ENCODE results near the gene TPP1. TPM values are rescaled to one million over a fixed set of nuclear protein-coding genes. Genes with fewer than 3 reads are reported as not detected.

The TPP1 gene
- total and polyA plus RNA-seq, 9 of the 15 experiments (the other 6 are each of a cell fraction or from before 2014, with no cell fraction given), result 7.5 to 75.8 (median 15.7) TPM

- TF ChIP-seq MEIS2 (IDR thresholded peaks at IDR 0.05; ENCODE audit: partially characterized antibody) (no peak), ZNF518B (CRISPR knock-in tag; IDR thresholded peaks at IDR 0.05) (no peak), ZNF717 (CRISPR knock-in tag; IDR thresholded peaks at IDR 0.05) (no peak), MAZ (CRISPR knock-in tag; conservative IDR thresholded peaks at IDR 0.05 in 1 of 2, IDR thresholded peaks at IDR 0.05 in 1 of 2) (no peak), DDX20 (tag; IDR thresholded peaks at IDR 0.05; ENCODE audit: low read depth) (no peak), AFF1 (IDR thresholded peaks at IDR 0.05; ENCODE audit: low read depth in 1 of 2, partially characterized antibody in 2 of 2) (no peak), THAP12 (CRISPR knock-in tag; IDR thresholded peaks at IDR 0.05) (no peak), PRMT5 (CRISPR knock-in tag; IDR thresholded peaks at IDR 0.05) (no peak)
Observed at GRCh38 chr11:6615046-6615445, 4.2 kb downstream of the TPP1 start (continued).

All from K562 (cell line).